Lung (tissue), 12 donors: ENCODE data around the gene RNF166. TPM values are rescaled to one million over a fixed set of nuclear protein-coding genes. Genes with fewer than 3 reads are reported as not detected.

Experiments used
- ATAC-seq: fragments of 200-7000 bp; cut with Tn5 transposase; one replicate; pipeline ENCODE4 v1.9.1; 2020; ENCODE audit warnings: moderate number of reproducible peaks; ENCODE audit not compliant: insufficient read depth, low FRiP score
- DNase-seq, 3 donors: peaks; one replicate each; pipeline ENCODE4 v3.0.0-alpha.2; 2013 to 2017
- H3K27ac ChIP-seq, 2 donors: one replicate each; pipeline ENCODE4 v1.5.1; 2013; ENCODE audit warnings: mild to moderate bottlenecking in 2 of 2, moderate library complexity in 2 of 2, control low read depth in 1 of 2, inconsistent platforms in 1 of 2, low read depth in 1 of 2, low read length in 1 of 2
- H3K27me3 ChIP-seq, 3 donors: one replicate each; pipeline ENCODE4 v1.5.1; 2013; ENCODE audit warnings: low read length in 2 of 3; ENCODE audit not compliant: control insufficient read depth in 3 of 3, insufficient read depth in 3 of 3
- H3K36me3 ChIP-seq, 4 donors: one replicate each; pipeline ENCODE4 v1.5.1; 2013; ENCODE audit warnings: low read length in 4 of 4, mild to moderate bottlenecking in 1 of 4, moderate library complexity in 1 of 4; ENCODE audit not compliant: control insufficient read depth in 4 of 4, insufficient read depth in 4 of 4
- H3K4me1 ChIP-seq, 5 donors: one replicate each; pipeline ENCODE4 v1.5.1; 2013; ENCODE audit warnings: low read length in 5 of 5, mild to moderate bottlenecking in 2 of 5, moderate library complexity in 1 of 5; ENCODE audit not compliant: control insufficient read depth in 5 of 5, insufficient read depth in 5 of 5
- H3K4me3 ChIP-seq: one replicate; pipeline ENCODE4 v1.5.1; 2013; ENCODE audit warnings: mild to moderate bottlenecking, control low read depth, moderate library complexity
- H3K9ac ChIP-seq, 2 donors: one replicate each; pipeline ENCODE4 v1.5.1; 2013; ENCODE audit warnings: low read length in 2 of 2, control low read depth in 1 of 2; ENCODE audit not compliant: insufficient read depth in 1 of 2
- H3K9me3 ChIP-seq, 4 donors: one replicate each; pipeline ENCODE4 v1.5.1; 2013; ENCODE audit warnings: low read length in 3 of 4, mild to moderate bottlenecking in 1 of 4, moderate library complexity in 1 of 4; ENCODE audit not compliant: control insufficient read depth in 4 of 4, insufficient read depth in 3 of 4
- WGBS, 2 donors: extraction: QIAGEN DNeasy Blood & Tissue Kit; methylation state at CpG; one replicate each; pipeline ENCODE4 v1.1.7; 2013; 5-methylcytosine and 5-hydroxymethylcytosine counted together
- polyA plus RNA-seq, 2 donors: library from polyadenylated mRNA; stranded (reverse); fragments of 200-250 nt; gene quantifications; one replicate each; pipeline ENCODE4 v1.2.1, GENCODE V29; 2013
- total RNA-seq, 2 donors: library from RNA; depleted of rRNA in 1 of 2; stranded (reverse); fragments of >200 nt in 1 of 2; gene quantifications; one replicate each; pipeline ENCODE4 v1.2.1, GENCODE V29; 2014 to 2021
- TF ChIP-seq, protein P1 (sequence below): IDR thresholded peaks from 2 replicates; pipeline ENCODE4 v1.5.1; 2012; ENCODE audit warnings: mild to moderate bottlenecking; ENCODE audit errors: control extremely low read depth, extremely low read depth
- donor health status: control.
- donor health status: control.
- donor health status: Bipolar disorder and iron deficiency.
- donor health status: healthy.
- donor health status: DM: yes; HTN: yes; CAD: no.

RNF166 gene
- total and polyA plus RNA-seq, 4 donors, result 15.2 to 51.6 (median 44.1) TPM

DNA sequence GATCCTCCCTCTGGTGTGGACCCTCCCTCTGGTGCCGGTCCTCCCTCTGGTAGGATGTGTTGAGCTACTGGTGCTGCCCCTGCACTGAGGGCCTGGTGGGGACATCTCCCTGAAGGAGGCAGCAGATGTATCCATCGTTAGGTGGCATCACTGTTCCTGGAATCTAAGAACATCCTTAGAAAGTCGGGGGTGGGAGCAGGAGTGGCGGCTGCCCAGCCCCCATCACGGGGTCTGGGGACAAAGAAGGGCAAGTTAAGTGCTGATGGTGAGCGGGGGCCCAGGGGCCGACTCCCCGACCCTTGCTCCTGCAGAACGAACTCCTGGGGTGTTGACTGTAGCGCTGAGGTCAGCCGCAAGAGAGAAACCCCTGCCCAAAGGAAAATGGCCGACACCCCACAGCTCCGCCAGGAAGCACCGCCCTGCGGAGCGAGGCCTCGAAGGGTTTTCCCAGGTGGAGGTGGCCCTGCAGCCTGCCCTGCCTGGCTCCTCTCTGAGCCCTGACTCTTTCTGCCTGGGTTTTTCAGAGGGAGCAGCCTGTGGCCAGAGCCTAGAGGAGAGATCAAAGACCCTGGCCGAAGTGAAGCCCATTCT is 5.6 kb upstream of the RNF166 start:
- H3K9me3 ChIP-seq, result peaks cover 0 to 2% (median 0%) of the 10 kb centered on the region in 4 donors
- H3K4me1 ChIP-seq, result peaks cover 0 to 8% (median 0%) of the 10 kb centered on the region in 5 donors
- peaks cover 2 to 45% (median 15%) of the 10 kb centered on the region in 4 donors for H3K36me3 ChIP-seq
- H3K27ac ChIP-seq, result no peak overlapping the region
- H3K27me3 ChIP-seq, result no peaks in the 10 kb centered on the region
- ATAC-seq (no peak), DNase-seq (no peak)
- TF ChIP-seq, protein P1, sequence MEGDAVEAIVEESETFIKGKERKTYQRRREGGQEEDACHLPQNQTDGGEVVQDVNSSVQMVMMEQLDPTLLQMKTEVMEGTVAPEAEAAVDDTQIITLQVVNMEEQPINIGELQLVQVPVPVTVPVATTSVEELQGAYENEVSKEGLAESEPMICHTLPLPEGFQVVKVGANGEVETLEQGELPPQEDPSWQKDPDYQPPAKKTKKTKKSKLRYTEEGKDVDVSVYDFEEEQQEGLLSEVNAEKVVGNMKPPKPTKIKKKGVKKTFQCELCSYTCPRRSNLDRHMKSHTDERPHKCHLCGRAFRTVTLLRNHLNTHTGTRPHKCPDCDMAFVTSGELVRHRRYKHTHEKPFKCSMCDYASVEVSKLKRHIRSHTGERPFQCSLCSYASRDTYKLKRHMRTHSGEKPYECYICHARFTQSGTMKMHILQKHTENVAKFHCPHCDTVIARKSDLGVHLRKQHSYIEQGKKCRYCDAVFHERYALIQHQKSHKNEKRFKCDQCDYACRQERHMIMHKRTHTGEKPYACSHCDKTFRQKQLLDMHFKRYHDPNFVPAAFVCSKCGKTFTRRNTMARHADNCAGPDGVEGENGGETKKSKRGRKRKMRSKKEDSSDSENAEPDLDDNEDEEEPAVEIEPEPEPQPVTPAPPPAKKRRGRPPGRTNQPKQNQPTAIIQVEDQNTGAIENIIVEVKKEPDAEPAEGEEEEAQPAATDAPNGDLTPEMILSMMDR, result no peak
- no peak overlapping the region for H3K4me3 ChIP-seq
- H3K9ac ChIP-seq, result no peak overlapping the region
- WGBS, 2 donors, result 78 to 81% methylated on average over 17 of the region's 18 CpGs

DNA sequence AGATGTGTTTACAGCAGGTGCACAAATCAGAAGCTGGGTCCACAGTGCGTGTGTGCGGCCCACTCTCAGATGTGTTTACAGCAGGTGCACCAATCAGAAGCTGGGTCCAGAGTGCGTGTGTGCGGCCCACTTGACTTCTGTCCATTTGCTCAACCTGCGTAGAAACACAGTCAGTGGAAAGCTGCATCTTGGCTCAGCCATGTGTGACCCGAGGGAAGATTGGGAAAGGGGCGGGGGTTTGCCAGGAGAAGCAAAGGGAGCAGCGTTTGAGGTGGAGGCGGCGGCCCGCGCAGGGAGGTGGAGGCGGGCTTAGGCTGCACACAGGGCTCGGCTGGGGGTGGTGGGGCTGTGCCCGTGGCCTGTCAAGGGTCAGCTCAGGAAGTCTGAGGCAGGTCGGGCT is 4.3 kb upstream of the RNF166 start:
- H3K4me3 ChIP-seq, result no peak overlapping the region
- no peak overlapping the region for H3K27ac ChIP-seq
- no peak for DNase-seq
- H3K9ac ChIP-seq, result no peak overlapping the region
- 73 to 75% methylated on average over 15 to 16 of the region's 16 CpGs for WGBS, 2 donors
- ATAC-seq, result no peak
- peaks cover 0 to 9% (median 0%) of the 10 kb centered on the region in 5 donors for H3K4me1 ChIP-seq
- H3K27me3 ChIP-seq, result no peaks in the 10 kb centered on the region
- peaks cover 0 to 2% (median 0%) of the 10 kb centered on the region in 4 donors for H3K9me3 ChIP-seq
- peaks cover 2 to 32% (median 9%) of the 10 kb centered on the region in 4 donors for H3K36me3 ChIP-seq
- TF ChIP-seq, protein P1, result no peak

DNA sequence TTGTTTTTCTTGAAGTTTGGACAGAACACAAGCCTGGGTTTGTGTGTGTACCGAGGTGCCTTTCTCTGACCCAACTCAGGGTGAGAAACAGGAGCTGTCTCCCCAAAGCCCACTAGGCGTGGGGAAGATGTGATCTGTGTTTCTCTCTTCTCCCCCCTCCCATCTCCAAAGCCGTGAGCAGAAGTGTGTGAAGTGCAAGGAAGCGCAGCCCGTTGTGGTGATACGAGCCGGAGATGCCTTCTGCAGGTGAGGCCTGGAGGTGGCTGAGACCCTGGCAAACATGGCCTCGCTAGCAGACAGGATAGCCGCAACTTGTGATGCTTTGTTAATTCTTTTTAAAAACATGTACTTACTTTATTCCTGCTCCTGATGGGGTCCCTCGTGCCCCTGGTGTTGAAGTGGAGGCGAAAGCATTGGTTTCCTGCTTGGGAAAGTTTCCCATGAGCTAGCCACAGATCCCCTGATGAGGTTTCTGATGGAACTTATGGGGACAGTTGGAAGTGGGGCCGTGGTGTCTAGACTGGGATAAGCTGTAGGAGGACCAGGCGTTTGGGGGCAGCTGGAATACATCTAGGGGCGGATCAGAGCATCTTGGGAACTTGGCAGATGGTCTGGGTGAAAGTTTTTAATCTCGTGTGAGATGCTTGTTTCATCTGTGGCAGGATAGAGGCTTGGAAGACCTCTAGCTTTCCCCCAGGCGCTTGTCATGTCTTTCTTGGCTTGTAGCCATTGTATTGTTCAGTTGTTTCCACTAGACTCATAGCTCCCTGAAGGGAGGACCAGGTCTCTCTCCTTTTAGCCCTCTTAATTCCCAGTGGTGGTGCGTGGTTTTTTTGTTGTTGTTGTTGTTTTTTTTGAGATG is 988 bp upstream of the RNF166 start:
- H3K27ac ChIP-seq, result peak overlapping the region; percentile 83 to 86
- peaks cover 0 to 2% (median 0%) of the 10 kb centered on the region in 4 donors for H3K9me3 ChIP-seq
- peaks cover 0 to 6% (median 0%) of the 10 kb centered on the region in 4 donors for H3K36me3 ChIP-seq
- DNase-seq, result peak; percentile 40 to 69 (median 56)
- TF ChIP-seq, protein P1, result no peak
- no peak for ATAC-seq
- peak overlapping the region; percentile 68 for H3K4me3 ChIP-seq
- H3K4me1 ChIP-seq, result peaks cover 0 to 26% (median 5%) of the 10 kb centered on the region in 5 donors
- 37 to 41% methylated on average over 17 of the region's 17 CpGs for WGBS, 2 donors
- H3K27me3 ChIP-seq, result no peaks in the 10 kb centered on the region
- peak overlapping the region; percentile 4 to 24 for H3K9ac ChIP-seq
